Colon (tissue), 2 donors: Measurements from ENCODE around the gene DPEP1.

Source experiments
- FAIRE-seq: peaks from 2 replicates; lab custom pipeline; 2012; peaks lifted over from hg19 to GRCh38; lab: Jason Lieb, UNC
- donor health status: control.
- donor health status: control.

Gene DPEP1

GRCh38 chr16:89599451-89599858, 14.0 kb upstream of the DPEP1 start:
- FAIRE-seq: no peak

- no peak for FAIRE-seq
Observed at GRCh38 chr16:89599902-89600301, 13.5 kb upstream of the DPEP1 start.

- FAIRE-seq: no peak
Observed at GRCh38 chr16:89600427-89600826, 13.0 kb upstream of the DPEP1 start.

DNA sequence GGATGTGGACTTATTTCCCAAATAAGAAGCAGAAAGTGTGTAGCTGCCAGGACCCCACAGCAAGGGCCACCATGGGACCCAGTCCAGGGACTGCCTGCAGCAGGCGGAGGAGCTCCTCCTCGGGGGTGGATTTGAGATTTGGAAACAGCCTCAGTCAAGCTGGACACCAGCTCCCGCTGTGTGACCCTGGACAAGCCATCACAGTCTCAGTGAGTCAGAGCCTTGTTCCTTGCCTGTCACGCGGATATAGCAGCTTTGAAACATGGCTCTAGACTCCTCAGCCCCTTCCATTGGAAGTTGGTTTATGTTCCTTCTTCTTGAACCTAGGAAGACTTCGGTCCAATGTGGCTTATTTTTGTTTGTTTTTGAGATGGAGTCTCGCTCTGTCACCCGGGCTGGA, 12.5 kb upstream of the DPEP1 start:
- no peak for FAIRE-seq

DNA sequence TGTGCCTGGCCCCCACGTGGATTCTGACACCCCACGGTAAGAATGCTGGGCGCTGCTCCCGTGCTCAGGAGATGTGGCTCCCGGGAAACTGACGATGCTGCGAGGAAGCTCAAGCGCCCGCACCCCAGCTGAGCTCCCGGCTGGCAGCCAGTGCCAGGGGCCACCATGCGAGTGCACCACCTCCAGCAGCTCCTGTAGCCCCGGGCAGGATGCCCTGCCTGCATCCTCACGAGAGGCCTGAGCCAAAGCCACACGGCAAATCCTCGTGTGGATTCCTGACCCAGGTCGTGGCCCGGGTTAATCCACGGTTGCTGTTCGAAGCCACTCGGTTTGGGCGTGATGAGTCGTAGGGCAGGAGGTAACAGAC, 11.6 kb upstream of the DPEP1 start:
- no peak for FAIRE-seq

DNA sequence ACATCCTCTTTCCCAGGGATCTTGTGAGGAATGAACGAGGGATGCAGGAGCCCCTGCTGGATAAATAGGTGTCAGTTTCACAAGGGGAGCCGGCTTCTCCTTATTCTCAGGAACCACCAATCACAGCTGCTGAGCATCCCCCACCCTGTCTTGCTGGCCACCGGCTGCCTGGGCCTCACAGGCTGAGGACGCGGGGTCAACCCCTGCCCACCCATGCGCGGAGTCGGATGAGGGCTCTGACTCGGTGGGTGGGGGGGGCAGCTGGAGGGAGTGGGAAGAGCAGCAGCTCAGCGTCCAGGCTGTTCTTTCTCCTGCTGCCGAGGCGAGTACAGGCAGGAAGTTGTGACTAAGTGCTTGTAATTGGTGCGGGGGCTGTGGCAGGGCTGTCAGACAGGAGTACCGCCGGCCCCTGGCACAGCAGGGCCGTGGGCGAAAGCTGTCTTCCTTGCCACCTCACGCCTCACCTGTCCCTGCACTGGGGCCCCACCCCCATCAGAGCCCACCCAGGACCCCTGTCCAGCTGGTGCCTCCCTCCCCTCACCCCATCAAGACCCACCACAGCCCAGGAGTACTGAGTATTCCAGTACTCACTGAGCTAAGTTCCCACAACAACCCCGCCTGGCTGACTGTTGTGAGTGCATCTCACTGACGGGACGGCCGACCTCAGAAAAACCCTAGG, 11.0 kb upstream of the DPEP1 start:
- no peak for FAIRE-seq

GRCh38 chr16:89602952-89603590, 10.4 kb upstream of the DPEP1 start:
- FAIRE-seq: no peak

- FAIRE-seq: no peak
Observed at GRCh38 chr16:89604764-89605163, 8.7 kb upstream of the DPEP1 start.

DNA sequence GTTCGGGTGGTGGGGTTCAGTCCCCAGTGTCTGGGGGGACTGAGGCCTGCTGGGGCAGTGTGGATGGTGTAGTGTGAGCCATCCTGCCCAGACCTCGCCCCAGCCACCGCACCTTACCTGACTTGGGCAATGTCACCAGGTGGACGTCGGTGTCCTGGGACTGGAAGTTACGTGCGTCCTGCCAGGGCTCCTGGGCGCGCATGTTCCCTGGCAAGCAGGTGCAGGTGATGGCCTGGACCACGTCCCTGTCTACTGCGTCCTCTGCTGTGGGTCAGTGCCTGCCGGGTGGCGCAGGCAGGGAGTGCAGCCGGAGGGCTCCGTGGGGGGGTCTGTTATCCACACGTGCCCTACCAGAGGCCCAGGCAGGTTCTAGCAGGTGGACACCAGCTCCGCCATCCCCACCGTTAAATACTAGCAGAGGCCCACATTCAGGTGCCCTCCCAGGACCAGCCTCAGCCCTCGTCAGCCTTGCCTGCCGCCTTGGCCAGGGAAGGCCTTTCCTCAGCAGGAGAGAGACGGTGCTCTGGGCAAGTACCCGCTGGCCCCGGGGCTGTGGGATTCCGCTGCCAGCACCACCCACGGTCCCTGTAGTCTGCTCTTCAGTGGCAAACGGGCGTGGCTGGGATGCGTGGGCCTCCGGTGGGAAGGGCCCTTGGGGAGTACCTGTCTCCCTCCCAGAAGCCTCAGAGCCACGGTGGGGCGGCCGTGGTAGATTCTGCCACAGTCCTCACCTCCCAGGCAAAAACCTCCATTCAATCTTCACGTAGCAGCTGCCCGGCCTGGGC, 8.1 kb upstream of the DPEP1 start:
- FAIRE-seq: no peak

DNA sequence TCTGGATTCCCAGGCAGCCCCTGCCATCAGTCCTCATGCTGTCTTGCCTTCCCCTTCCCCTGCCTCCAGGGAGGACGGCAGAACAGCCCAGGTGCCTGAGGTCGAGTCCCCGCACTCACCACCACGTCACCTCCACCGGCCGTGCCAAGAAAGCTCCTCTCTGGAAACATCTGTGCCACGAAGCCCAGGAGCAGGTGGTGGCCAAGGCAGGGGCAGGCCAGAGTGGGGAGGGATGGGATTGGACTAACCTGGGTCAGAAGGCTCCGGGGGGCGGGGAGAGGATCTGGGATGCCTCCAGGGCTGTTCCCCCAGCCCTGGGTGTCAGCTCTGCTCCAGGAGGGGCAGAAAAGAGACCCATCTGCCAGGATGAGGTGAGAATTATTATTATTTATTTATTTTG, 7.4 kb upstream of the DPEP1 start:
- no peak for FAIRE-seq

DNA sequence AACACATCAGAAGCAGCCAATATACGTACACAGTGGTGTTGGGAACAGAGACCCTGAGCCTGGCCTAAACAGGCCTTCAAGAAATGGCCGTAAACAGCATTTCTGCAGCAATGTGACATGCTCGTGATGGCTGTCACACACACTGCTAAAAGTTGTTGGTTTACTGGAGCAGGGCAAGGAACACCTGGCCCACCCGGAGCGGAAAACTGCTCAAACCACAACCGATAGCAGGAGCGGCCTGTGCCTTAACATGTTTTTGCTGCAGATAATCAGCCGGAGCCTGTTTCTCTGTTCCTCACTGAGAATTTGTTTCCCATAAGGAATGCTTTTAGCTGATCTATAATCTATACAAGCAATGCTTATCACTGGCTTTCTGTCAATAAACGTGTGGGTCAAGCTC, 6.0 kb upstream of the DPEP1 start:
- no peak for FAIRE-seq

GRCh38 chr16:89607937-89608740, 5.3 kb upstream of the DPEP1 start:
- FAIRE-seq: no peak

DNA sequence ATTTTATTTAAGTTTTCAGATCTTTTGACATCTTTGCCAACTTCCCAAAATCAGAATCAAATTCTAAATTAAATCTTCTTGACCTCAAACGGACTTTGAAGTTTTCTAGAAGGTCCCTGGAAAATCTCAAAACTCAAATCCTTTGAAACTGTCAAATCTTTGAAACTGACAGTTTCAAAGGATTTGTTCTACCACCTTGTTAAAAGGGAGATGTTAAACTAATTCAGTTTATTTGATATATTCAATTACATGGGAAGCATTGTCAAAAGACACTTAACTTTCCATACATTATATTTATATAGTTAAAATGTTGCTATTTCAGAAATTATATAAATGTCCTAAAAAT, 3.4 kb upstream of the DPEP1 start:
- FAIRE-seq: no peak

- no peak for FAIRE-seq
Observed at GRCh38 chr16:89612415-89613166, 851 bp upstream of the DPEP1 start.

DNA sequence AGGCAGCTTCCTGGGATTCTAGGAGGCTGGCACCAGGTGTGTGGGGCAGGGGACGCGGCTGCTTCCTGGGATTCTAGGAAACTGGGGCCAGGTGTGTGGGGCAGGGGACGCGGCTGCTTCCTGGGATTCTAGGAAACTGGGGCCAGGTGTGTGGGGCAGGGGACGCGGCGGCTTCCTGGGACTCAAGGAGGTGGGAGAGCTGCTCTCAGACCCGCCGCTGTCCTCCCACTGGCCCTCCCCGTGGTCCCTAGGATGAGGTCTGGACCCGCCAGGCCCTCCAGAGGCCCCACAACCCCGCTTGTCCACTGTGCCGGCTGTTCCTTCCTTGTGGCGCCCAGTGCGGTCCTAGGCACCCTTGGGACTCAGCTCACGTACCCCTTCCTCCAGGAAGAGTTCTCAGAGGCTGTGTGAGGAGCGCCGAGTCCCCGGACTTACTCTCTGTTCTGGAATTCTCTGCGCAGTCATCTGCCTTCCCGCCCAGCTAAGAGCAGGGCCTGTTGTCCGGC, 565 bp downstream of the DPEP1 start:
- FAIRE-seq: no peak

DNA sequence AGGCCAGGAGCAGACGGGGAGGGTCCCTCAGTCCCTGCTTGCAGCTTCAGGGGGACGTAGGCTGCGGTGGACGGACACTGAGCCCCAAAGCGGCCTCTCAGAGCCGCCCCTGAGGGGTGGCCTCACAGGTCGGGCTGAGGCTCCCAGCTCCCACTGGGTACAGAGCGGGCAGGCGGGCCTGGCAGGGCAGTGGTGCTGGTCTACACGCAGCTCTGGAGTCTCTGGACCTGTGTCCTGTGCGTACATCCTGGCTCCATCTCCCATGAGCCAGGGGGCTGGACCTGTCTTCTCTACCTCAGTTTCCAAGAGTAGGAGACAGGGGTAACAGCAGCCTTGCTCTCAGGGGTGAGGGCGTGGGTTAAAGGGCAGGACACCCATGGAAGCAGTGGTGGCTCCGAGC, 1.7 kb downstream of the DPEP1 start:
- FAIRE-seq: no peak

DNA sequence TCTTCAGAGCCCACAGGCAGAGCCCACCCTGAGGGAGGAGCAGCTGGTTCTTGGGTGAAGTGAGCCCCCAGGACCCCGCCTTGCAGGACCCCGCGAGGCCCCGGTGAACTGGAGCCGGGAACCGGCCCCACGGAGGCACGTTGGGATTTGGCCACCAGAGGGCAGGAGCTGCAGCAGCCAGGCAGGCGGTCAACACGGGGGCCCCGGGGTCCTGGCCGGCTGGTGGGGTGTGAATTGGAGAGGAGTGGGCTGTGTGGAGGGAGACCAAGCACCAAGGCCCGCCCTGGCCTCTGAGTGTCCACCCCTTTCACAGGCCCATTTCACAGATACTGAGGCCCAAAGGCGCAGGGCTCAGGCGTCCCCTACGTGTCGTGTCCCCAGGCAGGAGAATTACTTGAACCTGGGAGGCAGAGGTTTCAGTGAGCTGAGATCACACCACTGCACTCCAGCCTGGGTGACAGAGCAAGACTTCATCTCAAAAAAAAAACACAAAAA, 2.2 kb downstream of the DPEP1 start:
- FAIRE-seq: no peak

DNA sequence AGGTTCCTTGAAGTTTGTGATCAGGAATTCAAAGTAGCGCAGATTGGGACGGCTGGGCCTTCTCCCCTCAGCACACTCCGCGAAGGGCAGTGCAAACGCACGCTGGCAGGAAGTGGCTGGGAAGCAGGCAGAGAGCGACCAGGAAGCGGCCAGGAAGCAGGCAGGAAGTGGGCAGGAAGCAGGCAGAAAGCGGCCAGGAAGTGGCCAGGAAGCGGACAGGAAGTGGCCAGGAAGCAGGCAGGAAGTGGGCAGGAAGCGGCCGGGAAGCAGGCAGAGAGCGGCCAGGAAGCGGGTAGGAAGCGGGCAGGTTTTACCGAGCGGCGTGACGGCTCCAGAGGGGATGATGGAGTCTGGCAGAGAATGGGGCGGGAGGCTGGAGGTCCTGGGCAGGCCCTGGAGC, 3.2 kb downstream of the DPEP1 start:
- no peak for FAIRE-seq

GRCh38 chr16:89617036-89617435, 3.6 kb downstream of the DPEP1 start:
- FAIRE-seq: no peak

- no peak for FAIRE-seq
Observed at GRCh38 chr16:89618109-89618998, 4.9 kb downstream of the DPEP1 start.

DNA sequence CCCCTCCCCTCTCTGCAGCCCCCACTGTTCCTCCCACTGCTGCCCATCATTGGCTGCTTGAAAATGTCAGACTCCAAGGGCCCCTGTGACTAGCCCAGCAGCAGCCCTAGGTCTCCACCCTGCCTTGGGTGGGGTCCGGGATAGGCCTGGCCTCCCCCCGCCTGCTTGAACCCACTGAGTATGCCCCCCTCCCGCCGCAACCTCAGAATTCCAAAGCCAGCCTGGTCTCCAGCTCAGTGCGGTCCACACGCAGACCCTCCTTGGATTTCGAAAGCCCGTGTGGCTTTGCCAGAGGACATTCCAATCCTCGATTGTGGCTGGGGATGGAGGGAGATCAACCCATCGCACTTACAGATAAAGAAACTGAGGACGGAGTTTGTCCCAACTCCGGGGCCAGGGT, 6.4 kb downstream of the DPEP1 start:
- no peak for FAIRE-seq
